ENCODE data around the gene FAM185A.

The FAM185A gene

GRCh38 chr7:102840404-102840803, 91.6 kb downstream of the FAM185A start:
- no peak overlapping the region for H3K4me3 ChIP-seq (ENCODE audit: low read length)
- TF ChIP-seq CTCF (IDR thresholded peaks at IDR 0.05; ENCODE audit: insufficient read depth, low read depth, low read length, missing control alignments) = no peak
- DNase-seq (ENCODE audit: low read depth) = no peak

- no peak overlapping the region for H3K4me3 ChIP-seq (ENCODE audit: low read length)
- DNase-seq (ENCODE audit: low read depth) = no peak
- no peak for TF ChIP-seq CTCF (IDR thresholded peaks at IDR 0.05; ENCODE audit: insufficient read depth, low read depth, low read length, missing control alignments)
Measured at GRCh38 chr7:102841290-102841689, 92.5 kb downstream of the FAM185A start.

GRCh38 chr7:102842284-102842683, 93.5 kb downstream of the FAM185A start:
- no peak for DNase-seq (ENCODE audit: low read depth)
- no peak overlapping the region for H3K4me3 ChIP-seq (ENCODE audit: low read length)
- no peak for TF ChIP-seq CTCF (IDR thresholded peaks at IDR 0.05; ENCODE audit: insufficient read depth, low read depth, low read length, missing control alignments)

GRCh38 chr7:102843850-102844249, 95.1 kb downstream of the FAM185A start:
- H3K4me3 ChIP-seq (ENCODE audit: low read length) = no peak overlapping the region
- DNase-seq (ENCODE audit: low read depth) = no peak

GRCh38 chr7:102845346-102845745, 96.5 kb downstream of the FAM185A start:
- no peak overlapping the region for H3K4me3 ChIP-seq (ENCODE audit: low read length)
- TF ChIP-seq CTCF (IDR thresholded peaks at IDR 0.05; ENCODE audit: insufficient read depth, low read depth, low read length, missing control alignments) = no peak
- no peak for DNase-seq (ENCODE audit: low read depth)

More at GRCh38 chr7:102843850-102844249, 95.1 kb downstream of the FAM185A start:
- no peak for TF ChIP-seq CTCF (IDR thresholded peaks at IDR 0.05; ENCODE audit: insufficient read depth, low read depth, low read length, missing control alignments)

- no peak for DNase-seq (ENCODE audit: low read depth)
- no peak for TF ChIP-seq CTCF (IDR thresholded peaks at IDR 0.05; ENCODE audit: insufficient read depth, low read depth, low read length, missing control alignments)
- no peak overlapping the region for H3K4me3 ChIP-seq (ENCODE audit: low read length)
Measured at GRCh38 chr7:102849079-102849478, 100.3 kb downstream of the FAM185A start.

- TF ChIP-seq CTCF (IDR thresholded peaks at IDR 0.05; ENCODE audit: insufficient read depth, low read depth, low read length, missing control alignments) = no peak
- no peak overlapping the region for H3K4me3 ChIP-seq (ENCODE audit: low read length)
- no peak for DNase-seq (ENCODE audit: low read depth)
Measured at GRCh38 chr7:102849538-102849937, 100.7 kb downstream of the FAM185A start.
